Neural cell (in vitro differentiated cells): ENCODE measurements around the gene RAMP2. TPM values are rescaled to one million over a fixed set of nuclear protein-coding genes. Genes with fewer than 3 reads are reported as not detected.

ENCODE experiments used
- H2AFZ ChIP-seq: fragments of 200-600, 300-800 bp; sonication (generic), shearing (Covaris generic); 2 replicates; pipeline ENCODE4 v1.6.0; 2014; ENCODE audit warnings: low read depth, mild to moderate bottlenecking, antibody characterized with exemption, low read length, moderate library complexity
- H3F3A ChIP-seq: fragments of 200-600 bp; shearing (Covaris generic); 2 replicates; pipeline ENCODE4 v1.6.1; 2016; ENCODE audit warnings: mild to moderate bottlenecking, moderate library complexity, mixed read lengths, antibody characterized with exemption, low read length; ENCODE audit not compliant: insufficient read depth, poor library complexity, severe bottlenecking
- H3K27ac ChIP-seq: fragments of 200-600, 300-800 bp; sonication (generic), shearing (Covaris generic); 2 replicates; pipeline ENCODE4 v1.5.1; 2014; ENCODE audit warnings: mild to moderate bottlenecking, low read length, moderate library complexity
- H3K27me3 ChIP-seq: fragments of 300-800, 200-600 bp; sonication (generic), shearing (Covaris generic); 2 replicates; pipeline ENCODE4 v1.6.0; 2014; ENCODE audit warnings: mild to moderate bottlenecking, low read depth, low read length, moderate library complexity; ENCODE audit not compliant: insufficient read depth
- H3K36me3 ChIP-seq: fragments of 300-800, 200-600 bp; sonication (generic), shearing (Covaris generic); 2 replicates; pipeline ENCODE4 v1.5.1; 2014; ENCODE audit warnings: mild to moderate bottlenecking, antibody characterized with exemption, low read length, moderate library complexity; ENCODE audit not compliant: insufficient read depth
- H3K4me2 ChIP-seq: fragments of 300-800, 200-600 bp; sonication (generic), shearing (Covaris generic); 2 replicates; pipeline ENCODE4 v1.6.0; 2014; ENCODE audit warnings: mild to moderate bottlenecking, low read length
- H3K4me3 ChIP-seq: fragments of 300-800, 200-600 bp; sonication (generic), shearing (Covaris generic); 2 replicates; pipeline ENCODE4 v1.5.1; 2014; ENCODE audit warnings: mild to moderate bottlenecking, low read length, moderate library complexity
- H3K79me2 ChIP-seq: fragments of 200-600 bp; shearing (Covaris generic); replicated peaks from 2 replicates; pipeline ENCODE4 v1.6.0; 2014; ENCODE audit warnings: mild to moderate bottlenecking, low read length, moderate library complexity; ENCODE audit not compliant: insufficient read depth
- H3K9ac ChIP-seq: fragments of 300-800, 200-600 bp; sonication (generic), shearing (Covaris generic); 2 replicates; pipeline ENCODE4 v1.6.1; 2016; ENCODE audit warnings: mild to moderate bottlenecking, low read length, mixed read lengths
- H3K9me2 ChIP-seq: fragments of 200-600 bp; shearing (Covaris generic); 2 replicates; pipeline ENCODE4 v1.6.1; 2016; ENCODE audit warnings: mild to moderate bottlenecking, low read length, mixed read lengths; ENCODE audit not compliant: insufficient read depth
- H3K9me3 ChIP-seq: fragments of 200-600, 300-800 bp; sonication (generic), shearing (Covaris generic); 2 replicates; pipeline ENCODE4 v1.6.1; 2016; ENCODE audit warnings: mild to moderate bottlenecking, mixed run types, low read length, moderate library complexity, mixed read lengths
- H4K20me1 ChIP-seq: fragments of 200-600 bp; shearing (Covaris generic); 2 replicates; pipeline ENCODE4 v1.6.1; 2016; ENCODE audit warnings: mild to moderate bottlenecking, mixed run types; ENCODE audit not compliant: insufficient read depth
- CTCF ChIP-seq: fragments of 450-650 bp; IDR thresholded peaks from 2 replicates; pipeline ENCODE4 v1.5.1; 2014; ENCODE audit warnings: antibody characterized with exemption, mild to moderate bottlenecking, moderate library complexity; ENCODE audit not compliant: poor library complexity, severe bottlenecking
- EP300 ChIP-seq: fragments of 450-650 bp; conservative IDR thresholded peaks from 2 replicates; pipeline ENCODE4 v1.6.1; 2014; ENCODE audit warnings: antibody characterized with exemption, mild to moderate bottlenecking, moderate library complexity; ENCODE audit not compliant: poor library complexity, severe bottlenecking
- EZH2 ChIP-seq: fragments of 200-600, 300-800 bp; shearing (Covaris generic), sonication (generic); IDR thresholded peaks from 2 replicates; pipeline ENCODE4 v1.6.1; 2014; ENCODE audit warnings: antibody characterized with exemption, low read length, borderline replicate concordance, mild to moderate bottlenecking; ENCODE audit not compliant: insufficient read depth, poor library complexity, severe bottlenecking
- MXI1 ChIP-seq: fragments of 450-650 bp; conservative IDR thresholded peaks from 2 replicates; pipeline ENCODE4 v1.6.1; 2014; ENCODE audit warnings: antibody characterized with exemption, mild to moderate bottlenecking; ENCODE audit not compliant: poor library complexity, severe bottlenecking
- POLR2AphosphoS5 ChIP-seq: IDR thresholded peaks from 2 replicates; pipeline ENCODE4 v1.6.1; 2012
- RAD21 ChIP-seq: fragments of 450-650 bp; conservative IDR thresholded peaks from 2 replicates; pipeline ENCODE4 v1.6.1; 2014; ENCODE audit warnings: antibody characterized with exemption, mild to moderate bottlenecking, moderate library complexity
- REST ChIP-seq: IDR thresholded peaks from 2 replicates; pipeline ENCODE4 v1.6.1; 2012; ENCODE audit warnings: borderline replicate concordance
- SMC3 ChIP-seq: fragments of 450-650 bp; conservative IDR thresholded peaks from 2 replicates; pipeline ENCODE4 v1.6.1; 2014; ENCODE audit warnings: antibody characterized with exemption, mild to moderate bottlenecking, moderate library complexity; ENCODE audit not compliant: poor library complexity
- TAF1 ChIP-seq: IDR thresholded peaks from 2 replicates; pipeline ENCODE4 v1.6.1; 2012; ENCODE audit warnings: low read depth
- polyA plus RNA-seq: library from polyadenylated mRNA; depleted of rRNA; stranded (reverse); fragments of >200 nt; gene quantifications from 2 replicates; pipeline ENCODE4 v1.2.3, GENCODE V29; 2014

Gene RAMP2
- polyA plus RNA-seq, 1 donor from 2014 or later, result 2.1 TPM

GRCh38 chr17:42795465-42795864, 34.4 kb downstream of the RAMP2 start:
- Histone ChIP-seq H2AFZ (no peak overlapping the region), H3F3A (no peaks in the 10 kb centered on the region), H3K9ac (no peak overlapping the region), H3K79me2 (peaks cover 14% of the 10 kb centered on the region), H3K4me3 (no peak overlapping the region), H3K36me3 (no peaks in the 10 kb centered on the region), H3K27ac (no peak overlapping the region), H3K9me2 (no peaks in the 10 kb centered on the region), H3K9me3 (no peaks in the 10 kb centered on the region), H3K27me3 (no peaks in the 10 kb centered on the region), H4K20me1 (no peaks in the 10 kb centered on the region), H3K4me2 (no peak overlapping the region)
- TF ChIP-seq EP300 (no peak), CTCF (no peak), SMC3 (no peak), POLR2AphosphoS5 (no peak)

- Histone ChIP-seq H3K4me3 (no peak overlapping the region), H3F3A (no peaks in the 10 kb centered on the region), H3K9me3 (no peaks in the 10 kb centered on the region), H4K20me1 (no peaks in the 10 kb centered on the region), H3K36me3 (no peaks in the 10 kb centered on the region), H3K79me2 (peaks cover 14% of the 10 kb centered on the region), H3K9ac (no peak overlapping the region), H3K9me2 (no peaks in the 10 kb centered on the region), H3K27me3 (no peaks in the 10 kb centered on the region), H3K27ac (no peak overlapping the region), H3K4me2 (no peak overlapping the region), H2AFZ (no peak overlapping the region)
- no peak for TF ChIP-seq EZH2
- no peak for TF ChIP-seq EP300
- TF ChIP-seq CTCF, result no peak
- TF ChIP-seq TAF1, result no peak
- no peak for TF ChIP-seq MXI1
- no peak for TF ChIP-seq POLR2AphosphoS5
- TF ChIP-seq SMC3, result no peak
- no peak for TF ChIP-seq RAD21
- no peak for TF ChIP-seq REST
These were observed 35.2 kb downstream of the RAMP2 start for GRCh38 chr17:42796066-42796758.
